Ovary (tissue), 3 donors: ENCODE results near the gene IGSF21.

Experiments used
- EP300 ChIP-seq: sonication (generic); formaldehyde crosslinking; IDR thresholded peaks from one replicate; pipeline ENCODE4 v1.6.1; 2017; ENCODE audit warnings: antibody characterized with exemption
- TF ChIP-seq, protein P1 (sequence below), 3 donors: fragments of 450-650 bp in 2 of 3; fragments of 200-600 bp in 1 of 3; IDR thresholded peaks; one replicate each; pipeline versions ENCODE4 v1.5.1 to v1.8.0; 2016 to 2022; ENCODE audit warnings: antibody characterized with exemption in 3 of 3, mild to moderate bottlenecking in 1 of 3
- donor health status: DM: no; HTN: no; CAD: no.

- TF ChIP-seq, protein P1, sequence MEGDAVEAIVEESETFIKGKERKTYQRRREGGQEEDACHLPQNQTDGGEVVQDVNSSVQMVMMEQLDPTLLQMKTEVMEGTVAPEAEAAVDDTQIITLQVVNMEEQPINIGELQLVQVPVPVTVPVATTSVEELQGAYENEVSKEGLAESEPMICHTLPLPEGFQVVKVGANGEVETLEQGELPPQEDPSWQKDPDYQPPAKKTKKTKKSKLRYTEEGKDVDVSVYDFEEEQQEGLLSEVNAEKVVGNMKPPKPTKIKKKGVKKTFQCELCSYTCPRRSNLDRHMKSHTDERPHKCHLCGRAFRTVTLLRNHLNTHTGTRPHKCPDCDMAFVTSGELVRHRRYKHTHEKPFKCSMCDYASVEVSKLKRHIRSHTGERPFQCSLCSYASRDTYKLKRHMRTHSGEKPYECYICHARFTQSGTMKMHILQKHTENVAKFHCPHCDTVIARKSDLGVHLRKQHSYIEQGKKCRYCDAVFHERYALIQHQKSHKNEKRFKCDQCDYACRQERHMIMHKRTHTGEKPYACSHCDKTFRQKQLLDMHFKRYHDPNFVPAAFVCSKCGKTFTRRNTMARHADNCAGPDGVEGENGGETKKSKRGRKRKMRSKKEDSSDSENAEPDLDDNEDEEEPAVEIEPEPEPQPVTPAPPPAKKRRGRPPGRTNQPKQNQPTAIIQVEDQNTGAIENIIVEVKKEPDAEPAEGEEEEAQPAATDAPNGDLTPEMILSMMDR (IDR thresholded peaks at IDR 0.05), result no peak
- no peak for TF ChIP-seq EP300
These were observed 32.8 kb downstream of the IGSF21 start for GRCh38 chr1:18140411-18140810.
